AG10803 (cell line): Measurements from ENCODE around the gene AMH.

Source experiments
- DNase-seq: peaks from one replicate; pipeline ENCODE4 v3.0.0; 2010; ENCODE audit warnings: low read depth
- H3K4me3 ChIP-seq: 2 replicates; pipeline ENCODE4 v1.5.1; 2011; ENCODE audit warnings: mild to moderate bottlenecking, low read length, control low read depth
- TF ChIP-seq, protein P1 (sequence below): conservative IDR thresholded peaks from 2 replicates; pipeline ENCODE4 v1.5.1; 2011; ENCODE audit warnings: mild to moderate bottlenecking, low read length, control low read depth, inconsistent platforms

Gene AMH

DNA sequence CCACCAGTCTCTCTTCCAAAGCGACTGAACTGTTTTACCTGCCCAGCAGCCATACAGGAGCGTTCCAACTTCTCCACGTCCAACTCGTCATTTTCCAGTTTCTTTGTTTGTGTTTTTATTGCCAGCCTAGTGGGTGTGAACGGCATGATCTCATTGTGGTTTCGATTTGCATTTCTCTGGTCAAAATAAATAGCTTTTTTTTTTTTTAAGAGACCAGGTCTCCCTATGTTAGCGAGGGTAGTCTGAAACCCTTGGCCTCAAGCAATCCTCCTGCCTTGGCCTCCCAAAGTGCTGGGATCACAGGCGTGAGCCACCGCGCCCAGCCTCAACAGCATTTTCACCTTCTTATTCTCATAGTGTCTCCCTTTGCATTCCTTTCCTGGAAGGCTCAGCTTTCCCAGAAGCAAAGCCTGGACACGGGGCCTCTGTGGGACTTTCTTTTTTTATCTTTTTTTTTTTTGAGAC, 11.2 kb downstream of the AMH start:
- DNase-seq, result peak; percentile 56
- TF ChIP-seq, protein P1, sequence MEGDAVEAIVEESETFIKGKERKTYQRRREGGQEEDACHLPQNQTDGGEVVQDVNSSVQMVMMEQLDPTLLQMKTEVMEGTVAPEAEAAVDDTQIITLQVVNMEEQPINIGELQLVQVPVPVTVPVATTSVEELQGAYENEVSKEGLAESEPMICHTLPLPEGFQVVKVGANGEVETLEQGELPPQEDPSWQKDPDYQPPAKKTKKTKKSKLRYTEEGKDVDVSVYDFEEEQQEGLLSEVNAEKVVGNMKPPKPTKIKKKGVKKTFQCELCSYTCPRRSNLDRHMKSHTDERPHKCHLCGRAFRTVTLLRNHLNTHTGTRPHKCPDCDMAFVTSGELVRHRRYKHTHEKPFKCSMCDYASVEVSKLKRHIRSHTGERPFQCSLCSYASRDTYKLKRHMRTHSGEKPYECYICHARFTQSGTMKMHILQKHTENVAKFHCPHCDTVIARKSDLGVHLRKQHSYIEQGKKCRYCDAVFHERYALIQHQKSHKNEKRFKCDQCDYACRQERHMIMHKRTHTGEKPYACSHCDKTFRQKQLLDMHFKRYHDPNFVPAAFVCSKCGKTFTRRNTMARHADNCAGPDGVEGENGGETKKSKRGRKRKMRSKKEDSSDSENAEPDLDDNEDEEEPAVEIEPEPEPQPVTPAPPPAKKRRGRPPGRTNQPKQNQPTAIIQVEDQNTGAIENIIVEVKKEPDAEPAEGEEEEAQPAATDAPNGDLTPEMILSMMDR, result no peak
- no peak overlapping the region for H3K4me3 ChIP-seq

DNA sequence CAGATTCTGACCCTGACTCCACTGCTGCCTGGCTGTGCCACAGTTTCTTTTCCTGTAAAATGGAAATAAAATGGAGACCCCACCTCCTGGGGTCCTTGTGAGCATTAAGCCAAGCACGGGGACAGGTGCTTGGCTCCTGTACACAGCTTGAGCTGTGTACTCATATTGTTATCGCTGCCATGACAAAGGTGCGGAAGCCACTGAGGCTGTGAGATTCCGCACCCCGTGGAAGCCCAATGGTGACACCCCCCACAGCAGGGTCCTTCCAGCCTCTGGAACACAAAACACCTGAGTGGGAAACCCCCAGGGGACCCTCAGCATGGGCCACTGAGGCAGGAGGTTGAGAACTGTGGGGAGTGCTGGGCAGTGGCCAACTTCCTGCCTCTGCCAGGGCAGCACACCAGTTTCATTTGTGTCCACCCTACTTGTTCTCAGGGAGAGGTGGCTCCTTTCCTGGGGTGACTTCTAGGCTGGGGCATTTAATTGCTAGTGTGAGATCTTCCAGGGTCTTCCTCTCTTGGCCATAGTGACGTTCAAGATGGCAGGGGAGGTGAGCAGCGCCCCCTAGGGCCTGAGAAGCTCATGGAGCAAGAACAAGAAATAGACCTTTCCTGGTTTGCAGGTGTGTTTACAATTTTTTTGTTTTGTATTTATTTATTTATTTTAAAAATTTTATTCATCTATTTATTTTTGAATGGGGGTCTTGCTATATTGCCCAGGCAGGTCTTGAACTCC, 12.5 kb downstream of the AMH start:
- TF ChIP-seq, protein P1, result peak; percentile 55
- DNase-seq, result no peak

DNA sequence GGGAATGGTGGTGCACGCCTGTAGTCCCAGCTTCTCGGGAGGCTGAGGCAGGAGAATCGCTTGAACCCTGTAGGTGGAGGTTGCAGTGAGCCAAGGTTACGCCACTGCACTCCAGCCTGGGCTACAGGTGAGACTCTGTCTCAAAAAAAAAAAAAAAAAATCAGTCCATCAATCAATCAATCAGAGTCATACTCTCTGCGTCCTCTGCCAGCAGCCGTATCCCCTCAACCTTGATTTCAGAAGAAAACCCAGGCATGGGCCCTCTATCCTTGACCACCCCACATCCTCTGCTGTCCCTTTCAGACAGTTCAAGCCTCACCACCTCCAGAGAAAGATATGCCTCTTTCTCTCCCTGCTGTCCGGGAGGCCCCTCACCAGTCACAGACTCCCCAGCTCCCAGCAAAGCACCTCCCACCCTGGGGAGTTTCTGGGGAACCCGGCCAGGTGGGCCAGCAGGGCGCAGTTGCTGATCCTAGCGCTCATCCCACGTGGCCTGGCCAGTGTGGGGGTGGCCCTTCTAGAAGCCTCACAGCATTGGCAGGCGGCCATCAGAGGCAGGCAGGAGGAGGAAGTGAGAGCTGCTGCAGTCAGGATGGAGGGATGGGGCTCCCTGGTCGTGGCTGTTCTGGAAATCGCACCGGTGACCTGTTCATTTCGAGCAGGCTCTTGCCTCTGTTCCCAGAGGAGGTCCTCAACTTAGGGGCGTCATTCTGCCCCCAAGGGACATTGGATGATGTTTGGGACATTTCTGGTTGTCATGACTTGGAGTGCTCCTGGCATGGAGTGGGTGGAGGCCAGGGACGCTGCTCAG, 17.3 kb downstream of the AMH start:
- TF ChIP-seq, protein P1, result no peak
- peak; percentile 75 for DNase-seq
- H3K4me3 ChIP-seq, result no peak overlapping the region

More for the DNA sequence above, 12.5 kb downstream of the AMH start:
- H3K4me3 ChIP-seq, result no peak overlapping the region

DNA sequence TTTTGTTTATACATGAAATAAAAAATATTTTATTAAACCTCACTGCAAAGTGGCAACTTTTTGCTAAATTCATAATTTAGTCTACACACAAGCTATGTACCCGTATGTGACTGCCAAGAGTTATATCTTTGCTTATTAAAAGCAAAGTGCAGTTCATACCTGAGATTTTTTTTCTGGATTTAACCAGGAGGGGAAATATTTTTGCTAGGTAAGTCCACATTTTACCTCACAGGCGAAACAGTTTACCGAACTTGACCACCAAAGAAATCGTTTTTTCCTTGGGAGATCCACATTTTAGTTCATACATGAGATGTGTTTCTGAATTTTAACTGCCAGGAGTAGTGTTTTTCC, 19.3 kb downstream of the AMH start:
- TF ChIP-seq, protein P1, result no peak
- H3K4me3 ChIP-seq, result peak overlapping the region; percentile 74
- DNase-seq, result no peak

DNA sequence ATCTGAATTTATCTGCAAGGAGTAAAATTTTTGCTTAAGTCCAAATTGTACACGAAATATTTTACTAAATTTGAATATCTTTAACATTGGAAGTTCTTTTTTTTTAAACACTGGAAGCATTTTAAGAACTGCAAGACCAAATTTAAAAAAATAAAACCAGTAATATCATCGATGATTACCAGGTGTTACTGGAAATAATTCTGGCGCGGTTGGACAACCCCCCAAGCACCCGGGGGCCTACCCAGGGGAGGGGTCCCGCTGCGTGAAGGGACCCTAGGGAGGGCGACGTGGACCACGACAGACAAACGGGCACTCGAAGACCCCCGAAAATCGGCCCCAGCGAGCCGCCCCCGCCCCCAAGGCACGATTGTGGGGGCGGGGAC, 19.7 kb downstream of the AMH start:
- TF ChIP-seq, protein P1, result no peak
- DNase-seq, result no peak

DNA sequence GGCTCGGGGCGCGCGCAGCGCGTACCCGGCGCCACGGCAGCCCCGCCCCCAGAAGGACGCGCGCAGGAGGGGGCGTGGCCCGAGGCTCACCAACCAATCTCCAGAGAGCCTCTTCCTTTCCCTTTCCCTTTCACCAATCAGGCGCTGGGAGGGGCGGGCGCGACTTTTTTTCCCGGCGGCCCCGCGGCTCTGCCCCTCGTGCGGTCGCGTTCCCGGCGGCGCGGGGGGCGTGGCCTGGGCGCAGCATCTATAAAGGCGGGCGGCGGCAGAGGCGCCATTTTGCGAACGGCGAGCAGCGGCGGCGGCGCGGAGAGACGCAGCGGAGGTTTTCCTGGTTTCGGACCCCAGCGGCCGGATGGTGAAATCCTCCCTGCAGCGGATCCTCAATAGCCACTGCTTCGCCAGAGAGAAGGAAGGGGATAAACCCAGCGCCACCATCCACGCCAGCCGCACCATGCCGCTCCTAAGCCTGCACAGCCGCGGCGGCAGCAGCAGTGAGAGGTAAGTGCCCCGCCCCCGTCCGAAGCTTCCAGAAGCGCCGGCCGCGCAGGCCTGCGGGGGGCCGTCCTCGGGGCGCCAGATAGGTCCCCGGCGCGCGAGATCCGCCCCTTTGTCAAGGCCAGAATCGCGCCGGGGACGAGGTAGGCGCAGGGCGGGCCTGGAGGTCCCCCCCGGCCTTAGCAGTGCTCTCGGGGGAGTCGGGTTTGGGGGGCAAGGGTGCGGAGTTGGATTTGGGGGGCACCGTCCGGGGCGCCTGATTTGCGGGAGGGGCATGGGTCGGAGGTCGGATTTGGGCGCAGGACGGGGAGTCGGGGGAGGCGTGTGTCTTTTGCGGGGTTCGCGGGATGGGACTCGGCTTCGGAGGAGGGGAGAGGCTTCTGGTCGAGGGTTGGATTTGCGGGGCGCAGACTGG, 20.4 kb downstream of the AMH start:
- peak overlapping the region; percentile 95 for H3K4me3 ChIP-seq
- TF ChIP-seq, protein P1, result no peak
- DNase-seq, result peak; percentile 96

More for the DNA sequence above, 19.7 kb downstream of the AMH start:
- peak overlapping the region; percentile 74 for H3K4me3 ChIP-seq
